Gastrocnemius medialis (tissue), 4 donors: ENCODE measurements around the gene ASB10.

Experiments used
- POLR2A ChIP-seq, 2 donors: fragments of 450-650 bp; IDR thresholded peaks; one replicate each; pipeline ENCODE4 v1.6.1; 2017; ENCODE audit warnings: antibody characterized with exemption in 2 of 2, mild to moderate bottlenecking in 2 of 2, moderate library complexity in 2 of 2
- TF ChIP-seq, protein P1 (sequence below), 5 experiments: fragments of 450-650 bp in 3 of 5; fragments of 200-600 bp in 2 of 5; sonication (generic) in 2 of 5; IDR thresholded peaks in 4 of 5; conservative IDR thresholded peaks in 1 of 5; 1 replicate in 4 of 5; 2 replicates in 1 of 5; pipeline ENCODE4 v1.5.1; 2016 to 2019; ENCODE audit warnings: antibody characterized with exemption in 5 of 5, mild to moderate bottlenecking in 3 of 5, moderate library complexity in 3 of 5

GRCh38 chr7:151225948-151226510 is 39.0 kb upstream of the ASB10 start:
- TF ChIP-seq, protein P1, sequence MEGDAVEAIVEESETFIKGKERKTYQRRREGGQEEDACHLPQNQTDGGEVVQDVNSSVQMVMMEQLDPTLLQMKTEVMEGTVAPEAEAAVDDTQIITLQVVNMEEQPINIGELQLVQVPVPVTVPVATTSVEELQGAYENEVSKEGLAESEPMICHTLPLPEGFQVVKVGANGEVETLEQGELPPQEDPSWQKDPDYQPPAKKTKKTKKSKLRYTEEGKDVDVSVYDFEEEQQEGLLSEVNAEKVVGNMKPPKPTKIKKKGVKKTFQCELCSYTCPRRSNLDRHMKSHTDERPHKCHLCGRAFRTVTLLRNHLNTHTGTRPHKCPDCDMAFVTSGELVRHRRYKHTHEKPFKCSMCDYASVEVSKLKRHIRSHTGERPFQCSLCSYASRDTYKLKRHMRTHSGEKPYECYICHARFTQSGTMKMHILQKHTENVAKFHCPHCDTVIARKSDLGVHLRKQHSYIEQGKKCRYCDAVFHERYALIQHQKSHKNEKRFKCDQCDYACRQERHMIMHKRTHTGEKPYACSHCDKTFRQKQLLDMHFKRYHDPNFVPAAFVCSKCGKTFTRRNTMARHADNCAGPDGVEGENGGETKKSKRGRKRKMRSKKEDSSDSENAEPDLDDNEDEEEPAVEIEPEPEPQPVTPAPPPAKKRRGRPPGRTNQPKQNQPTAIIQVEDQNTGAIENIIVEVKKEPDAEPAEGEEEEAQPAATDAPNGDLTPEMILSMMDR (IDR thresholded peaks at IDR 0.05 in 4 of 5, conservative IDR thresholded peaks at IDR 0.05 in 1 of 5), result no peak
- TF ChIP-seq POLR2A (IDR thresholded peaks at IDR 0.05), result no peak
